RWPE1 (cell line): ENCODE data around the gene PRMT3.

Source experiments
- CTCF ChIA-PET: fragments of 350-600 bp; sonication (Branson Sonifier 250); formaldehyde crosslinking; extraction: SDS; loops from one replicate; lab custom pipeline; 2021; lab: Yijun Ruan, JAX
- POLR2A ChIA-PET: fragments of 400-600 bp; formaldehyde crosslinking; extraction: SDS; loops from one replicate; lab custom pipeline; 2020; ENCODE audit warnings: antibody characterized with exemption; ENCODE audit not compliant: low non-redundant PET; lab: Yijun Ruan, JAX
- DNase-seq: peaks from one replicate; pipeline ENCODE4 v3.0.0; 2012; ENCODE audit warnings: low spot score
- H3K27ac ChIP-seq: fragments of 450-650 bp; 2 replicates; pipeline ENCODE4 v1.5.1; 2017
- TF ChIP-seq, protein P1 (sequence below): fragments of 450-650 bp; conservative IDR thresholded peaks from 2 replicates; pipeline ENCODE4 v1.5.1; 2017; ENCODE audit warnings: low read depth, mild to moderate bottlenecking

Gene PRMT3

DNA sequence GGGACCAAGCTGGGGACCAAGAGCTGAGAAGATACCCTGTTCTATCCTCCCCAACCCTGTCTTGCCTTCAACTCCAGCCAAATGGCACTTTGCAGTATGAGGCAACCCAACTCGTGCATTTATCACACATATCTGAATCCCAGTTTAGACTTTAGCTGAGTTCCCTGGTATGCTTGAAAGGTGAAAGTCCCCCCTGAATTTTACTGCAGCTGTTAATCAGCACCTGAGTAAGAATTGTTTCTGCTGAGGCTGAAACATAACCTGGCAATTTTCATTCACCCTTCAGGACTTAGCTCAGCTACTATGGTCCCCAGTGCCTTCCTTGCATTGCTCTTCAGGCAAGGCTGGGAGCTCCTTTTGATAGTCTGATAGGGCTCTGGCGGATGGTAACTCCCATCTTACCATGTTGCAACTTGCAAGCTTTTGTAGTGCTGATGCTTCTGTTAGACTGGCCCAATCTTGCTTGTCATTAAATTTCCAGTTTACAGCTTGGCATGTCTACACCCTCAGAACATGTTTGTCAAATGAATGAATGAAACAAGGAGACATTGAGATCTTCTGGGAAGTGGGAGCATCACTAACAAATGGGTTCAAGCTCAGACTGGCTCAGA, 147.9 kb downstream of the PRMT3 start:
- ChIA-PET POLR2A (no interaction called here), CTCF (interaction anchor here (0.6 kb wide), 1 partner anchor 147 kb away, joined by 3 read pairs; no protein-coding TSS in a partner anchor)
- TF ChIP-seq, protein P1, sequence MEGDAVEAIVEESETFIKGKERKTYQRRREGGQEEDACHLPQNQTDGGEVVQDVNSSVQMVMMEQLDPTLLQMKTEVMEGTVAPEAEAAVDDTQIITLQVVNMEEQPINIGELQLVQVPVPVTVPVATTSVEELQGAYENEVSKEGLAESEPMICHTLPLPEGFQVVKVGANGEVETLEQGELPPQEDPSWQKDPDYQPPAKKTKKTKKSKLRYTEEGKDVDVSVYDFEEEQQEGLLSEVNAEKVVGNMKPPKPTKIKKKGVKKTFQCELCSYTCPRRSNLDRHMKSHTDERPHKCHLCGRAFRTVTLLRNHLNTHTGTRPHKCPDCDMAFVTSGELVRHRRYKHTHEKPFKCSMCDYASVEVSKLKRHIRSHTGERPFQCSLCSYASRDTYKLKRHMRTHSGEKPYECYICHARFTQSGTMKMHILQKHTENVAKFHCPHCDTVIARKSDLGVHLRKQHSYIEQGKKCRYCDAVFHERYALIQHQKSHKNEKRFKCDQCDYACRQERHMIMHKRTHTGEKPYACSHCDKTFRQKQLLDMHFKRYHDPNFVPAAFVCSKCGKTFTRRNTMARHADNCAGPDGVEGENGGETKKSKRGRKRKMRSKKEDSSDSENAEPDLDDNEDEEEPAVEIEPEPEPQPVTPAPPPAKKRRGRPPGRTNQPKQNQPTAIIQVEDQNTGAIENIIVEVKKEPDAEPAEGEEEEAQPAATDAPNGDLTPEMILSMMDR: no peak
- no peak overlapping the region for H3K27ac ChIP-seq
- DNase-seq: no peak

DNA sequence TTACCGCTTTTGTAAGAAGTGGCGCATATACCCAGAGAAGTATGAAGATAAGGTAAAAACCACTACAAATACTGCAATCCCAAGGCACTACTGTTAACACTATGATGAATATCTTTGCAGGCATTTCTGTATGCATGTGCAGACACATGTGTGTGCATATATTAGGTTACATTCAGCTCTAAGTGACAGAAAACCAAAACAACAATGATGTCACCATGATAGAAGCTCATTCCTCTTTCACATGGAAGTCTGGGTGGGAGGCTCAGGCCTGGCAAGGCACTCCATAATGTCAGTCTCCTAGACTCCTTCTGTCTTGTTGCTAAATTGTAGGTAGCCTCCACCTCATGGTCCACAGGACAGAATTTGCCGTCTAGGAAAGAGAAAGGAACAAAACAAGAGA, 148.8 kb downstream of the PRMT3 start:
- POLR2A ChIA-PET: no interaction called here
- H3K27ac ChIP-seq: no peak overlapping the region
- CTCF ChIA-PET: no interaction called here
- TF ChIP-seq, protein P1: no peak
- no peak for DNase-seq

DNA sequence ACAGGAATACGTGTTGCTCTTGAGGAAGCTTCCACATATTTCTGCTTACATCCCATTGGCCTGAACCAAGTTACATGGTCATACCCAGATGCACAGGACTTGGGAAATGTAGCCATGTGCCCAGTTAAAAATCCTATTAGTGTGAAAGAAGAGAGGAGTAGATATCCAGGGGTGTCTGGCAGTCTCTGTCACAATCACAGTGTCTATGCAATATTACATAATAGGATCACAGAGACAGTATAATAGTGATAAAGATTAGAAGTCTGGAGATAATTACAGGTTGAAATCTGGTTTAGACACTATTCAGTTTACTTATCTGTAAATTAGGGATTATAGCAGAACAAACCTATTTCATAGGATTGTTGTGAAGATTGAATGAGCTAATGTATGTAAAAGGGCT, 149.3 kb downstream of the PRMT3 start:
- TF ChIP-seq, protein P1: no peak
- ChIA-PET POLR2A (no interaction called here), CTCF (no interaction called here)
- no peak for DNase-seq
- no peak overlapping the region for H3K27ac ChIP-seq

DNA sequence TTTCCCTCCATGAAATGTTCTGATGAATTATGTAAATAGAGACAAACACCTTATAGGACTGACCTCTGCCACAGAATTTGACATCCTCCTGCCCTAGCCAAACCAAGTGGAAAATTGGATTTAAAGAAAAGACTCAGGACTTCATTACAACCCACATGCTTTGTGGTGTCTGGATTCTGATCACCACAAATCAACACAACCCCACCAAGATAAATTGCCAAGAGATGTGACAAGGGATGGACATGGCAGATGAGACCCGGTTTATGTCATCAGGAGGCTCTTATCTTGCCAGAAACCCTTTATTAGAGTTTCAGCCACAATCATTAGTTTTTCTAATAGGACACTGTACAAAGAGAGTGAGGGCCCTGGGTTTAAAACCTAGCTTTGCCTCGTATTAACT, 154.0 kb downstream of the PRMT3 start:
- TF ChIP-seq, protein P1: no peak
- POLR2A ChIA-PET: no interaction called here
- no peak for DNase-seq
- no peak overlapping the region for H3K27ac ChIP-seq
- CTCF ChIA-PET: no interaction called here

DNA sequence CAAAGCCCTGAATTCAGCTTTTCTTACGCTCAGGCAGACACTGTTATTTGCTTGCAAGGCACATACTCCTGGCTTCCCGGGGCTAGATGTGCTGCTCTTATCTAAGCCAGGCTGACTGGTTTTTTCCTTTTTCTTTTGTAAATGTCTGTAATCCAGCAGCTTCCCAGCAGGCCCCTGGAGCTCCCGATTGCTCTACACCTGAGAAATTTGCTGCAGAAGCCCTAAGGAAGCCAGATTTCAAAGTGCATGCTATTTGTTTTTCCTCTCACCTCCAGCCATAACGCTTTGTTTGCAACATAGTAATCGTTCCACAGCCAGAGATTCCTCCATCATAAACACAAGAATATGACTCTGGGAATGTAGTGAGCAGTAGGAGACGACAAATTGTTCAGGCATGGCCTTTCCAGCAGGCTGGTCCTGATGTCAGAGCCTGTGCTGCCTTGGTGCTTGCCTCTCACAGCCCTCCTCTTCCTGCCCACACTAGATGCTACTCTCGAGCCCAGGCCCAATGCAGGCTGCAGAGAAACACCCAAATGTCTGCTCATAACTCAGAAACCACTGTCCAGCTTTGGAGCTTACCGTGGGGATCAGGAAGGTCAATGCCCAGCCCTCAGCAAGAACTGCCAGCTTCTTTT, 157.2 kb downstream of the PRMT3 start:
- no peak overlapping the region for H3K27ac ChIP-seq
- ChIA-PET POLR2A (no interaction called here), CTCF (no interaction called here)
- DNase-seq: no peak
- TF ChIP-seq, protein P1: no peak

DNA sequence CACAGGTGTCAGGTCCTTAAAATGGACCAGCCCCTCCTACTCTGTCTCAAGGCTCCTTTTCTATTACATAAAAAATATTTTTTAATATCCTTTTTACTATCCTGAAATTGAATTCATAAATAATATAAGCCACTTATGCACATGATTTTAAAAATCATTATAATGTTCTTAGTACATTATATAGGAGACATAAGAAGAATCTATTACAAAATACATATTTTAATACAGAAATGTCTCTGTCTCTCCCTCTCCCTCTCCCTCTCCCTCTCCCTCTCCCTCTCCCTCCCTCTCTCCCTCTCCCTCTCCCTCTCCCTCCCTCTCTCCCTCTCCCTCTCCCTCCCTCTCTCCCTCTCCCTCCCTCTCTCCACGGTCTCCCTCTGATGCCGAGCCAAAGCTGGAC, 159.9 kb downstream of the PRMT3 start:
- ChIA-PET POLR2A (no interaction called here), CTCF (no interaction called here)
- no peak for DNase-seq
- H3K27ac ChIP-seq: no peak overlapping the region
- TF ChIP-seq, protein P1: no peak
